Measurements from ENCODE around the gene ZNF70. TPM values are rescaled to one million over a fixed set of nuclear protein-coding genes. Genes with fewer than 3 reads are reported as not detected.

The ZNF70 gene
- total and polyA plus RNA-seq, 9 of the 15 experiments (the other 6 are each of a cell fraction or from before 2014, with no cell fraction given): 0.14 to 3.3 (median 1.4) TPM

- TF ChIP-seq BRF1 (IDR thresholded peaks at IDR 0.05; ENCODE audit: borderline replicate concordance, extremely low read depth, insufficient read length): no peak
- TF ChIP-seq ZNF197 (CRISPR knock-in tag; IDR thresholded peaks at IDR 0.05; ENCODE audit: low read depth): no peak
- TF ChIP-seq E2F5 (CRISPR knock-in tag; IDR thresholded peaks at IDR 0.05): no peak
- no peak for TF ChIP-seq HNRNPUL1 (IDR thresholded peaks at IDR 0.05; ENCODE audit: low read length)
- no peak for TF ChIP-seq NFE2 (IDR thresholded peaks at IDR 0.05; ENCODE audit: low read depth)
- no peak for TF ChIP-seq ELF4 (CRISPR knock-in tag; IDR thresholded peaks at IDR 0.05)
- TF ChIP-seq ATF3 (IDR thresholded peaks at IDR 0.05): no peak
- no peak for TF ChIP-seq ATF3 (CRISPR knock-in tag; conservative IDR thresholded peaks at IDR 0.05)
- TF ChIP-seq ZBTB11 (CRISPR knock-in tag; IDR thresholded peaks at IDR 0.05): peak in 1 of 3 experiments; percentile 66; a peak in 2 of 6 replicates
- no peak for TF ChIP-seq MBD2 (IDR thresholded peaks at IDR 0.05; ENCODE audit: borderline replicate concordance, low read depth)
- peak; percentile 87 for TF ChIP-seq RBFOX2 (IDR thresholded peaks at IDR 0.05; ENCODE audit: low read depth, low read length)
- TF ChIP-seq JUNB (CRISPR knock-in tag; conservative IDR thresholded peaks at IDR 0.05): no peak
- peak; percentile 53 for TF ChIP-seq CCNT2 (IDR thresholded peaks at IDR 0.05; ENCODE audit: borderline replicate concordance, extremely low read depth, insufficient read length, low read depth, low read length)
- TF ChIP-seq FOXA1 (IDR thresholded peaks at IDR 0.05; ENCODE audit: borderline replicate concordance): no peak
- TF ChIP-seq MNT (conservative IDR thresholded peaks at IDR 0.05): peak in 1 of 2 experiments; percentile 22; a peak in 1 of 4 replicates
- TF ChIP-seq RB1 (IDR thresholded peaks at IDR 0.05; ENCODE audit: low read depth): peak; percentile 65; the same call in 1 of the 2 replicates
- TF ChIP-seq NFXL1 (CRISPR knock-in tag; IDR thresholded peaks at IDR 0.05): no peak
- TF ChIP-seq HCFC1 (IDR thresholded peaks at IDR 0.05; ENCODE audit: low read depth, low read length): peak; percentile 55
- no peak for TF ChIP-seq SNAPC5 (CRISPR knock-in tag; IDR thresholded peaks at IDR 0.05)
Observed at GRCh38 chr22:23750714-23751440, at the start of gene ZNF70 (continued).

All from K562 (cell line).